ENCODE measurements around the gene DNAH11. TPM values are rescaled to one million over a fixed set of nuclear protein-coding genes. Genes with fewer than 3 reads are reported as not detected.

Gene DNAH11
- total RNA-seq, 3 donors from 2014 or later = 0.32 to 2.2 (median 0.33) TPM

DNA sequence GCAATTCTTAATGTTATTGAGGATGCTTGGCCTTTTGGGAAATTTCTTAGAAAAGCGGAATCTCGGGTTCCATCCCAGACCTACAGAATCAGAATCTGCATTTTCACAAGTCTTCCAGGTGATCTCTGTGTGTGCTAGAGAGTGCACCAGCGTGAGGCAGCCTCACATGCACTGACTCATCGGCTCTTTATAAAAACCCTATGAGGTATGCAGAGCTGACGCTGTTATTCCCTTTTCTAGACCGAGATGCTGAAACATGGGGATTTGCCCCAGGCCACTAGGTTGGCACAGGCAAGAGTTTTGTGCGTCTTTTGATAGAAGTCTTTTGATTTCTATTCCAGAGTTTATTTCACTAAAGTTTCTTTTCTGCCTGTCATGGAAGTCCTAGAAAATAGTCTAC, 341.7 kb downstream of the DNAH11 start:
- intact Hi-C loops (cut with DNase I; ENCODE audit: low total_unique reads) = no loop called here
- no peaks in the 10 kb centered on the region for H3K4me1 ChIP-seq
- TF ChIP-seq CTCF (IDR thresholded peaks at IDR 0.05) (no peak), POLR2AphosphoS5 (IDR thresholded peaks at IDR 0.05) (no peak), POLR2A (IDR thresholded peaks at IDR 0.05) (no peak)
- no peaks in the 10 kb centered on the region for H3K27me3 ChIP-seq
- no peak overlapping the region for H3K27ac ChIP-seq
- no peak for DNase-seq (ENCODE audit: low spot score in 2 of 2)
- no peak overlapping the region for H3K4me3 ChIP-seq
- no peaks in the 10 kb centered on the region for H3K36me3 ChIP-seq
- no peaks in the 10 kb centered on the region for H3K9me3 ChIP-seq

DNA sequence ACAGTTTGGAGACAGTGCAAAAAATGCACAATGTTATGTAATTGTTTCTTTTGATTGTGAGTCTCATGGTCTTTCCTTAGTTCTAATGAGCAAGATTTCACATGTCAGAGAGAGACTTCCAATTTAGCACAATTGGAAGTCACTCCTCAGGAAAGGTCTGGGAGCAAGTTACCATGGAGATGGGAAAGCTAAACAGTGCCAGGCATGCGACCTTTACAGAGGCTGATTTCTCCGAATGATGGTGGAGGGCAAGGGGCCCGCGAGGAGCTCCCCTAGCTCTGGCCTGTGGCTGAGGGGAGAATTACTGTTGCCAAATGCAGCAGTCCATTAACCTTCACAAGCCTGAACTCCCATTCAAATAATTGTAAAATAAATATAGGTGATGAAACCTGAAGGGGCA, 343.6 kb downstream of the DNAH11 start:
- intact Hi-C loops (cut with DNase I; ENCODE audit: low total_unique reads) = no loop called here
- no peaks in the 10 kb centered on the region for H3K9me3 ChIP-seq
- TF ChIP-seq POLR2A (IDR thresholded peaks at IDR 0.05) (no peak), CTCF (IDR thresholded peaks at IDR 0.05) (no peak), POLR2AphosphoS5 (IDR thresholded peaks at IDR 0.05) (no peak)
- no peaks in the 10 kb centered on the region for H3K27me3 ChIP-seq
- no peak overlapping the region for H3K4me3 ChIP-seq
- no peaks in the 10 kb centered on the region for H3K4me1 ChIP-seq
- H3K27ac ChIP-seq = no peak overlapping the region
- no peak for DNase-seq (ENCODE audit: low spot score in 2 of 2)
- H3K36me3 ChIP-seq = no peaks in the 10 kb centered on the region

- Histone ChIP-seq H3K36me3 (no peaks in the 10 kb centered on the region), H3K4me3 (no peak overlapping the region), H3K27ac (no peak overlapping the region), H3K27me3 (no peaks in the 10 kb centered on the region), H3K4me1 (no peaks in the 10 kb centered on the region), H3K9me3 (no peaks in the 10 kb centered on the region)
- intact Hi-C loops (cut with DNase I; ENCODE audit: low total_unique reads) = no loop called here
- TF ChIP-seq CTCF (IDR thresholded peaks at IDR 0.05) (no peak), POLR2AphosphoS5 (IDR thresholded peaks at IDR 0.05) (no peak), POLR2A (IDR thresholded peaks at IDR 0.05) (no peak)
- no peak for DNase-seq (ENCODE audit: low spot score in 2 of 2)
Measured at GRCh38 chr7:21887353-21887752, 344.5 kb downstream of the DNAH11 start.

- DNase-seq (ENCODE audit: low spot score in 2 of 2) = no peak
- H3K9me3 ChIP-seq = no peaks in the 10 kb centered on the region
- TF ChIP-seq CTCF (IDR thresholded peaks at IDR 0.05) = no peak
- no peak for TF ChIP-seq POLR2A (IDR thresholded peaks at IDR 0.05)
- no peak for TF ChIP-seq POLR2AphosphoS5 (IDR thresholded peaks at IDR 0.05)
- no peak overlapping the region for H3K27ac ChIP-seq
- intact Hi-C loops (cut with DNase I; ENCODE audit: low total_unique reads) = no loop called here
- H3K4me3 ChIP-seq = no peak overlapping the region
- no peaks in the 10 kb centered on the region for H3K4me1 ChIP-seq
- H3K27me3 ChIP-seq = no peaks in the 10 kb centered on the region
- no peaks in the 10 kb centered on the region for H3K36me3 ChIP-seq
Measured at GRCh38 chr7:21887779-21888178, 344.9 kb downstream of the DNAH11 start.

GRCh38 chr7:21891291-21891690, 348.5 kb downstream of the DNAH11 start:
- intact Hi-C loops (cut with DNase I; ENCODE audit: low total_unique reads) = no loop called here
- Histone ChIP-seq H3K4me1 (no peaks in the 10 kb centered on the region), H3K27ac (no peak overlapping the region), H3K27me3 (no peaks in the 10 kb centered on the region), H3K36me3 (no peaks in the 10 kb centered on the region), H3K4me3 (no peak overlapping the region), H3K9me3 (no peaks in the 10 kb centered on the region)
- TF ChIP-seq POLR2A (IDR thresholded peaks at IDR 0.05) = no peak
- TF ChIP-seq POLR2AphosphoS5 (IDR thresholded peaks at IDR 0.05) = no peak
- no peak for DNase-seq (ENCODE audit: low spot score in 2 of 2)

GRCh38 chr7:21893401-21893800, 350.6 kb downstream of the DNAH11 start:
- Histone ChIP-seq H3K4me3 (no peak overlapping the region), H3K36me3 (no peaks in the 10 kb centered on the region), H3K27ac (no peak overlapping the region), H3K9me3 (no peaks in the 10 kb centered on the region), H3K27me3 (no peaks in the 10 kb centered on the region), H3K4me1 (no peaks in the 10 kb centered on the region)
- intact Hi-C loops (cut with DNase I; ENCODE audit: low total_unique reads) = no loop called here
- TF ChIP-seq POLR2AphosphoS5 (IDR thresholded peaks at IDR 0.05) = no peak
- TF ChIP-seq POLR2A (IDR thresholded peaks at IDR 0.05) = no peak
- no peak for TF ChIP-seq CTCF (IDR thresholded peaks at IDR 0.05)
- DNase-seq (ENCODE audit: low spot score in 2 of 2) = no peak
